ENCODE results near the gene FARP1. TPM values are rescaled to one million over a fixed set of nuclear protein-coding genes. Genes with fewer than 3 reads are reported as not detected.

Gene FARP1
- total RNA-seq, 1 donor from 2014 or later: 289 TPM

GRCh38 chr13:98377635-98378378, 234.9 kb downstream of the FARP1 start:
- TF ChIP-seq CTCF (IDR thresholded peaks at IDR 0.05; ENCODE audit: unreplicated experiment): no peak
- DNase-seq (ENCODE audit: low spot score in 2 of 2, unreplicated experiment in 2 of 2): no peak
- Mint-ChIP-seq H3K9me3 (peaks cover 17% of the 10 kb centered on the region), H3K36me3 (peaks cover 56% of the 10 kb centered on the region), H3K27ac (peak overlapping the region; percentile 2), H3K27me3 (ENCODE audit: low read depth) (no peaks in the 10 kb centered on the region), H3K4me1 (peaks cover 8% of the 10 kb centered on the region), H3K4me3 (no peak overlapping the region)

DNA sequence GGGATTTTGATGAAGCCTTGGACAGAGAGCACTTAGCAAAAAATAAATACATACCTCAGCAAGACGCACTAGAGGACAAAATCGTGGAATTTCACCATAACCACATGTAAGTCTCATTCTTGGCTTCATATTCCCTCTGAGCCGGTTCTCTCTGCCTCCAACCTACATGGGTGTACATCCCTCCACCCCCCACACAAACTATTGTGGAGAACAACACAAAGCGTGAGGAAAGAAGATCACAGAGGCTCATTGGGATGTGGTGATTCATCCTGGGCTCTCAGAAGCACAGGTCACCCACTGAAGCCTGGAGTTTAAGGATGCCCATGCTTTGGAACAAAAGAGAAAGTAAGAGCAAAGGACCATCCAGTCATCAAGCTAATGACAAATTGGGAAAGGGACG, 241.8 kb downstream of the FARP1 start:
- Mint-ChIP-seq H3K36me3 (peaks cover 55% of the 10 kb centered on the region), H3K27me3 (ENCODE audit: low read depth) (no peaks in the 10 kb centered on the region), H3K27ac (no peak overlapping the region), H3K4me1 (peaks cover 48% of the 10 kb centered on the region), H3K9me3 (no peaks in the 10 kb centered on the region), H3K4me3 (no peak overlapping the region)
- no peak for TF ChIP-seq CTCF (IDR thresholded peaks at IDR 0.05; ENCODE audit: unreplicated experiment)
- DNase-seq (ENCODE audit: low spot score in 2 of 2, unreplicated experiment in 2 of 2): no peak

GRCh38 chr13:98385606-98386005, 242.7 kb downstream of the FARP1 start:
- no peak for TF ChIP-seq CTCF (IDR thresholded peaks at IDR 0.05; ENCODE audit: unreplicated experiment)
- Mint-ChIP-seq H3K4me1 (peaks cover 48% of the 10 kb centered on the region), H3K27ac (peak overlapping the region; percentile 64), H3K27me3 (ENCODE audit: low read depth) (no peaks in the 10 kb centered on the region), H3K36me3 (peaks cover 59% of the 10 kb centered on the region), H3K4me3 (no peak overlapping the region), H3K9me3 (no peaks in the 10 kb centered on the region)
- no peak for DNase-seq (ENCODE audit: low spot score in 2 of 2, unreplicated experiment in 2 of 2)

GRCh38 chr13:98386637-98387036, 243.7 kb downstream of the FARP1 start:
- DNase-seq (ENCODE audit: low spot score in 2 of 2, unreplicated experiment in 2 of 2): no peak
- Mint-ChIP-seq H3K36me3 (peaks cover 57% of the 10 kb centered on the region), H3K4me3 (peak overlapping the region; percentile 5), H3K27ac (peak overlapping the region; percentile 81), H3K27me3 (ENCODE audit: low read depth) (no peaks in the 10 kb centered on the region), H3K4me1 (peaks cover 48% of the 10 kb centered on the region), H3K9me3 (no peaks in the 10 kb centered on the region)
- TF ChIP-seq CTCF (IDR thresholded peaks at IDR 0.05; ENCODE audit: unreplicated experiment): no peak

DNA sequence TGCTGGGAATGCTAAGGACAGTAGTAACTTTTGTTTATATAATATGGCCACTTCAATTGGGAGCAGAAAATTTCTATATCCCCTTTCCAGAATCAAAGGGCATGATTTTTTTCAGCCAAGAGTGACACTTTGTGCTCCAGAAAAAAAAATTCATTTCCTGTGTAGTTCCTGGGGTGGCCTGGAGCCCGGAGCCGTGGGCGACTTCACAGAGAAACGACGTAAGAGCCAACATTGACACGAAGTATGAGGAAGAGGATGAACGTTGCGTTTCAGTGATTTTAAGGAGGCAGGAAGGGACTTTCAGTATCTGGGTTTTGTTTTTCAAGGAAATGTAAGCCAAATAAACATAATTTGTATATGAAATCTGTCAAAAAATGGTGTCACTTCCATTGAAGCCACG, 246.4 kb downstream of the FARP1 start:
- peaks cover 38% of the 10 kb centered on the region for H3K4me1 Mint-ChIP-seq
- H3K27me3 Mint-ChIP-seq (ENCODE audit: low read depth): no peaks in the 10 kb centered on the region
- no peaks in the 10 kb centered on the region for H3K9me3 Mint-ChIP-seq
- no peak for DNase-seq (ENCODE audit: low spot score in 2 of 2, unreplicated experiment in 2 of 2)
- TF ChIP-seq CTCF (IDR thresholded peaks at IDR 0.05; ENCODE audit: unreplicated experiment): no peak
- no peak overlapping the region for H3K27ac Mint-ChIP-seq
- no peak overlapping the region for H3K4me3 Mint-ChIP-seq
- H3K36me3 Mint-ChIP-seq: peaks cover 51% of the 10 kb centered on the region

Measured in mesothelial cell of epicardium (in vitro differentiated cells).